ENCODE data around the gene GRID2.

- TF ChIP-seq, protein P1, sequence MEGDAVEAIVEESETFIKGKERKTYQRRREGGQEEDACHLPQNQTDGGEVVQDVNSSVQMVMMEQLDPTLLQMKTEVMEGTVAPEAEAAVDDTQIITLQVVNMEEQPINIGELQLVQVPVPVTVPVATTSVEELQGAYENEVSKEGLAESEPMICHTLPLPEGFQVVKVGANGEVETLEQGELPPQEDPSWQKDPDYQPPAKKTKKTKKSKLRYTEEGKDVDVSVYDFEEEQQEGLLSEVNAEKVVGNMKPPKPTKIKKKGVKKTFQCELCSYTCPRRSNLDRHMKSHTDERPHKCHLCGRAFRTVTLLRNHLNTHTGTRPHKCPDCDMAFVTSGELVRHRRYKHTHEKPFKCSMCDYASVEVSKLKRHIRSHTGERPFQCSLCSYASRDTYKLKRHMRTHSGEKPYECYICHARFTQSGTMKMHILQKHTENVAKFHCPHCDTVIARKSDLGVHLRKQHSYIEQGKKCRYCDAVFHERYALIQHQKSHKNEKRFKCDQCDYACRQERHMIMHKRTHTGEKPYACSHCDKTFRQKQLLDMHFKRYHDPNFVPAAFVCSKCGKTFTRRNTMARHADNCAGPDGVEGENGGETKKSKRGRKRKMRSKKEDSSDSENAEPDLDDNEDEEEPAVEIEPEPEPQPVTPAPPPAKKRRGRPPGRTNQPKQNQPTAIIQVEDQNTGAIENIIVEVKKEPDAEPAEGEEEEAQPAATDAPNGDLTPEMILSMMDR (IDR thresholded peaks at IDR 0.05): no peak
- TF ChIP-seq EP300 (IDR thresholded peaks at IDR 0.05) (no peak), POLR2AphosphoS5 (IDR thresholded peaks at IDR 0.05) (no peak)
Measured at GRCh38 chr4:93147524-93148212, 843.9 kb downstream of the GRID2 start.

Data from stomach (tissue), 4 donors.